GM19395 (cell line): ENCODE measurements around the gene COL18A1.
"Not testable (repeated sequence)": the region's sequence is repeated elsewhere in the genome, so short reads cannot be mapped to it uniquely, and the experiment has no call there.

Experiments
- ATAC-seq: cut with Tn5 transposase; IDR thresholded peaks from one replicate; pipeline ENCODE4 v1.9.1; 2021; ENCODE audit warnings: mild to moderate bottlenecking, moderate library complexity; ENCODE audit not compliant: unreplicated experiment

Gene COL18A1

DNA sequence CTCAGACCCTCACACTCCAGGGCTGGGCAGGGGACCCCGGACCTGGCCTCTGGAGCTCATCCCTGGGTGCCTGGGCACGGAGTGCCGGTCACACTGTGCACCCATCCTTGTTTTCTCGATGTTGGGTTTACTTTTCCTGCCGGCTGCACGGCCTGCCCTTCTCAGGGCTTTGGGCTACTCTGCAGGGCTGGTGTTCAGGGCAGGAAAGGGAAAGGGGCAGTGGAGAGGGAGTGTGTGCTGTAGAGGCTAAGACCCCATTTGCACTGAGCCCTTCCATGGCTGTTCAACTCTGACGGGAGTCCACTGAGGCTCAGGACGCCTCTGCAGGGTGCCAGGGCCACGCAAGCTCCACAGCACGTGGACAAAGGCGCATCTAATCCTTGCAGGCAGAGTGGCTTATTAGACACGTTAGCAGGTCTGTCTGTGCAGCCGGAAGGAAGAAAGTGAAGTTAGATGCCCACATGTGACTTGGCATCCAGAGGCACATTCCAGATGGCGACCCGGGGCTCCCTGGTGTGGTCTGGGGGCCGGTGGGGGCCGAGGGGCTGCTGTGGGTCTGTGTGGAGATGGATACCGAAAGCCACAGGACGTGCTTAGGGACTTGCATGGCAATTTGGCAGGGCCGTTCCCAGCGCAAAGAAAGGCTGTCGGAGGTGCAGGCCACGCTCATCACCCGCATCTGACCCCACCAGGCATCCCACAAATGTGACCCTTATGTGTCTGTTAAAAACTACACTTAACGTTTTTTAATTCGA is 33.6 kb downstream of the COL18A1 start:
- ATAC-seq, result no peak

DNA sequence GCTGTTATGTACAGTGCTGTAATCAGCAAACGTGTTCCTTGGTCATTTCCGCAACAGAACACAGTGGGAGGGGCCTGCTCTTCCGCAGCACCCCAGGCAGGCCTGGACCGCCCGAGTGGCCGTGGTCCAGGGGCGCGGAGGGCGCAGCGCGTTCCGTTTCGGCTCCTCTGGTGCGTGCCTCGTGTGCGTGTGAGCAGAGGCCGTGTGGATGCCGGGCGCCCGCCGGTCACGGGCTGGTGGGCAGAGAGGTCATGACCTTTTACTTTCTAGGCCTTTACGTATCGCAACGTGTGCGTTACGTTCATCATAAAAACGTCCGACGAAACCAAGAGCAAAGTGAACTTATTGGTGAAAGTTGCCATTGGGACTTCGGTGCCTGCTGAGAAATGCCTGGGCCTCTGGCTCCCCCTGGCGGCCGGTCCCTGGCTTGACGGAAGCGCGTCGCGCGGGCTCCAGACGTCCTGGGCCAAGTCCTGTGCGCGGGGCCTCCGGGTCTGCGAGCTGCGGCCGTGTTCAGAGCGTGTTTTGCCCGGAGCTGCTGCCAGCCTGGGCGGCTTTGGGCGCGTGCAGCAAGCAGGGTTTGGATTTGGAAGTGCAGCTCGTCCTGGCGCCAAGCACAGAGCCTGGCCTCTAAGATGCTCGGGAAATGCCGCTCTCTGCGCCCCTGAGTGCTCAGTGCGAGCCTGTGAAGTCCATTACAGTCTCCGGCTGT is 34.4 kb downstream of the COL18A1 start:
- ATAC-seq, result no peak

DNA sequence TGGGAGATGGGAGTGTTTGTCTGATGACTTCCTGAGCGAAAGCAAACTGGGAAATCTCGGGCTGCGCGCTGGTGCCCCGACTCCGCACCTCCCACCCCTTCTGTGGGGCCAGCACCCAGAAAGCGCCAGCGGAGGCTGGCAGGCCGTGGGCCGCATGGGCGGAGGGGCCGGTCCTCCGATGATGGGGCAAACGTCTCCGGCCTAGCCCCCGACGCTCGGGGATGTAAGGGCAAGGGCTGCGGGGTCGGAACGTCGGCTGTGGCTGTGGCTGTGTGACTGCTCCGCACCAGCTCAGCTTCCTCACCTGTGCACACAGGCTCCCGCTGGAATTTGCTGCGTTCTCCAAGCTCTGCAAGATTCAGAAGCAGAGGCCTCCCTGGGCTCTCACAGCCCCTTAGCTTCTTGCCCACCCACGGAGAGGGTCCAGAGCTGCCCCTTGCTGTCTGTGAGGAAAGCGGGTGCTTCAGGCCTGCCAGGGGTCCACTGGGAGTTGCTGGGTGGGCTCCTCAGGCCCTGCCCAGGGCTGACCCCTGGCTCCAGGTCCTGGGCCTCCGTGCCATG is 35.0 kb downstream of the COL18A1 start:
- ATAC-seq, result no peak

DNA sequence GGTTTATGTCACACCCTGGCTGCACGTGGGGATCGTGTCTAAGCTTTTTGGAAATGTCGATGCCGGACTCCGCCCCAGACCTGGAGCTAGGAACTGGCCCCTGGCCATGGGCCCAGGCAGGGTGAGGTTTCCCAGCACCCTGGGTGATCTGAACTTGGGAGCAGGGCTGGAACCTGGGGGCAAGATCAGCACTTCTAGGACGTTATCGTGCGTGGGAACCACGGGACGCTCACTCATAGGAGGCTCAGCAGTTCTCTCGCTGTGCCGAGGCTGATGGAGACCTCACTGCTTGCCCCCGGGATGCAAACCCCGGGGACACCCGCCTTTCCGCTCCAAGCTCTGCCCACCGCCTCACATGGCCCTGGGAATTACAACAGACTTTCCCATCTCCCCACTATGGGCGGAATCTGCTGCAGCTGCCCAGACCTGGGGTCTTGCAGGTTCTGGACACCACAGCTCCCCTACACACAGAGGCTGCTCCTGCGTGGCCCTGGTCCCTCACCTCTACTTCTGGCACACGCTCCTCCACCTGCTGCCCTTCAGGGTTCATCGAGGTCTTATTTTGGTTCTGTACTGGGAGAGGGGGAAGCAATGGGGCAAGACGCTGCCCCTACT is 35.9 kb downstream of the COL18A1 start:
- no peak for ATAC-seq

DNA sequence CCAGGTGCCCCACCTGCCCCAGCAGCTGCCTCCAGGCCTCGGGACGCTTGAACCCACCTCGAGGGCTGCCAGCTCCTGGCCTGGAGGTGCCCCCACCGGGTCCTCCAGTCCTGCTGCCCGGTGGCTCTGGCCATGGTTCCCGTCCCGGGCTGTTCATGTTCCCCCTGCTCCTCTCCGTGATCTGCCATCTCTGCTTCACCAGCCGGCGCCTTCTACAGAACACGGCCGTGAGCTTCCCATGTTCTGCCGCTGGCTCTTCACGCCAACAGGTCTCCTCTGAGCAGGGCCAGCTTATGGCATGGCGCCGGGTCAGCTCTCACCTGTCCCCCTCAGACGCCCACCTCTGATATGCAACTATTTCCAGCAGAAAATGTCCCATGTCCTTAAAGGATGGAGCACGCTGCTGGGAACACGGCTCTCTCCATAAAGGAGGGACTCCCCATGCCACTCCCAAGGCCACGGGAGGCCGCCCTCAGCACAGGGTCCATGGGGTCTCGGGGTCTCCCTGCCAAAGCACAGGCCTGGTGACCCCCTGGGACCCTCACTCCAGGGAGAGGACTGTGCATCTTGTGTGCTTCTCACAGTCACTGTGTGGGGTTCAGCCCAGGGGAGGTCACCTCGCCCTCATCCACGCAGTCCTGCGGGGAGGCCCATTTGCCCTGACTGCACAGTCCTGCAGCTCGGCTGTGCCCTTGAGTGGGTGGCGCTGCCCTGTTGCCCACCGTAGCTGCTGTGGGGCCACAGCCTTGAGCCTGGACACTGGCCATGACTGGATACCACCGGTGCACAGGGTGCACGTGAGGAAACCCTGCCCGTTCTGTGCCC is 36.7 kb downstream of the COL18A1 start:
- no peak for ATAC-seq

DNA sequence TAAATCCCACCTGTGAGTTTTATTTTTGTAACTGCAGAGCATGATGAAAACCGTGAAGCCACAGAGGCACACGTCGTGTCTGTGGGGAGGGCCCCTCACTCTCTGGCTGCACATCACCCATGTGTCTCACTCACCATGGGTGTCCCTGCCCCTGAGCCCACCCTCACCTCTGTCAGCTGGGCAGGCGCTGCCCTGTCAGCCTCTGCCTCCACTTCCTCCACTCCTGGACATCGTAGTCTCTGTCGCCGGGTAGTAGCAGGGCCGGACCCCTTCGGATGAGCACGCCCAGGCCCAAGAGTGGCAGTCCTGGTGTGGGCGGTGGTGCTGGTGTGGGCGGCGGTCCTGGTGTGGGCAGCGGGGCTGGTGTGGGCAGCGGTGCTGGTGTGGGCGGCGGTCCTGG is 37.3 kb downstream of the COL18A1 start:
- no peak for ATAC-seq

DNA sequence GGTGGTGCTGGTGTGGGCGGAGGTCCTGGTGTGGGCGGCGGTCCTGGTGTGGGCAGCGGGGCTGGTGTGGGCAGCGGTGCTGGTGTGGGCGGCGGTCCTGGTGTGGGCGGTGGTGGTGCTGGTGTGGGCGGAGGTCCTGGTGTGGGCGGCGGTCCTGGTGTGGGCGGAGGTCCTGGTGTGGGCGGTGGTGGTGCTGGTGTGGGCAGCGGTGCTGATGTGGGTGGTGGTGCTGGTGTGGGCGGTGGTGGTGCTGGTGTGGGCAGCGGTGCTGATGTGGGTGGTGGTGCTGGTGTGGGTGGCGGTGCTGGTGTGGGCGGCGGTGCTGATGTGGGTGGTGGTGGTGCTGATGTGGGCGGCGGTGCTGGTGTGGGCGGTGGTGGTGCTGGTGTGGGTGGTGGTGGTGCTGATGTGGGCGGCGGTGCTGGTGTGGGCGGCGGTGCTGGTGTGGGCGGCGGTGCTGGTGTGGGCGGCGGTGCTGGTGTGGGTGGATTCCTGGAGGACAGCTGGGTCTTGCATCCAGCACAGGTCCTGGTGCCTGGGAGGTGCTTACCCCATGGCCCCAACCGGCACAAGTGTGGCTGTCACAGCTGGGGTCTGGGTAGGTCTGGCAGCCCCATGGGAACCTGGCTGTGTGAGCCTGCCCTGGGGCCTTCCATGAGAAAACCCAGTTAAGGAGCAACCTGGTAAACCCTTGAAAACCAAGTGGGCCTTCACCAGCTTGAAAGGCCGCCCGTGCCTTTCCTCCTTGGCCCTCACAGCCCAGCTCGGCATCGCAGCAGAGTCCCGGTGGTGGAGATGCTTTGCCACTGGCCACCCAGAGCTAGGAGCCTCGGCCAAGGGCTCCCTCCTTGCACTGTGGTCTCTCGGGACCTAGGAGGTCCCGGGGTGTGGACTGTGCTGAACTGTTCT is 38.0 kb downstream of the COL18A1 start:
- ATAC-seq, result not testable (repeated sequence)

DNA sequence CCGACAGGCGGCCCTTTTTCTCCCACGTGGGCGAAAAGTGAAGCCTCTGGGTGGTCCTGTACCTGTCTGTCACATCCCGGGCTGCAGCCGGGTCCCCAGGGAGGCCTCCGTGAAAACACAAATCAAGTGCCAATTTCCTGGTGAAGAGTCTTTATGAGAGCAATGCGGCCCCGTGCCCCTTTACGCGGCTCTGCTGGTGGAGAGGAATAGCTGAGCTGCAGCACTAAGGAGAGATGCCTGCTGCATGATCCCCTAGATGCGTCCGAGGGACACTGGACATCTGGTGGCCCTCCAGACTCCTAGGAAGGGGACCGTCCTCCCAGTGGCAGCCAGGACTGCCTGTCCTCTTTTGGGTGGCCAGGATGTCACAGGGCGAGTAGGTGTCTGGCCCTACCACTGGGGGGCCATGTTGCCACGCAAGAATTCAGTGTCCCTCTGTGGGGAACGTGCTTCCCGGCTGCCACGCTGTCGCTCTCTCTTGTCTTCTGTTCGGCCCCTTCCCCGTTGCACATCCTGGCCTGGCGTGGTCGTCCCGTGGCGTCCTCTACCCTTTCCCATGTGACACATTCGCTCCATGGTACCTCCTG is 38.7 kb downstream of the COL18A1 start:
- no peak for ATAC-seq

DNA sequence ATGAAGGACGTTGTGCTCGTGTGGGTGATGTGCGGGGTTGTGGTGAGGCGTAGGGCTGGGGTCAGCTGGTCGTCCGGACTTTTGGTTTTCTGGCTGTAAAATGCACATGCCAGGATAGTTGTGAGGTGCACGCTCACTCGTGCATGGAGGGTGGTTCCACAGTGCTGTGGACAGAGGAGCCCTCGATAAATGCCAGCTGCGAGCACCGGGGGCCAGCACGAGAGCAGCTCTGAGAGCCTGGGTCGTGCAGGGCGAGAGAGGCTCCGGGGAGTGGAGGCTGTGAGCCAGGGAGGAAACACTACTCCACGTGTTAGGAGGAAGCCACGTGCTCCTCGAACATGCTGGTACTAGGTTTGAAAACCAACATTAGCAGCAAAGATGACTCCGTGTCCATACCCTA is 39.4 kb downstream of the COL18A1 start:
- ATAC-seq, result no peak

DNA sequence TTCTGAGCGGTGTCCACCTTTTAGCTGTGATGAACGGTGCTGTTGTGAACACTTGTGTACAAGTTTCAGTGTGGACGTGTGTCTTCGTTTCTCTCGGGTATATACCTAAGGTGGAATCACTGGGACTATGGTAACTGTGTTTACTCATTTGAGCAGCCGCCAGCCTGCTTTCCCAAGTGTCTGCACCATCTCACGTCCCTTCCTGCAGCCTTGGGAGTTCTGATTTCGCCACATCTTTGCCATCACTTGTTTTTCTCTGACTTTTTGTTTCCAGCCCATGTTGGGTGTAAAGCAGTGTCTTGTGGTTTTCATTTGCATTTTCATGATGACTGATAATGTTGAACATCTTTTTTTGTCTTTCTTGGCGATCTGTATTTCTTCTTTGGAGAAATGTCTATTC is 40.4 kb downstream of the COL18A1 start:
- no peak for ATAC-seq

DNA sequence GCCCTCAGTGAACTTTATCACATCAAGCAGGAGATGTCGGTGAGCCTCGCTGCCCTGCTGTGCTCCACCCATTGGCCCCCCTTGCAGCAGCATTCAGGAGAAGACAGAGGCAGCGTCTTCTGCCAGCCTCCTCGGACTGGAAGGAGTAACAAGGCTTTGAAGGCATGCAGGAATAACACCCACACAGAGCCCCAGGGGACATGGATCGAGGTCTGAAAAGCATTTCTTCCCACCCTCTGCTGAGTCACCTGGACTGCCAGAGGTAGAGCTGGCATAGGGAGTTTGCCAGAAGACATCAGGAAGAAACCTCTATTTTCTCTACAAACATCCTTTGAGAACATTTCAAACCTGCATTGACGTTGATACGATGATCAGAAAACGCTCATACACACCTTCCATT is 42.9 kb downstream of the COL18A1 start:
- ATAC-seq, result no peak

DNA sequence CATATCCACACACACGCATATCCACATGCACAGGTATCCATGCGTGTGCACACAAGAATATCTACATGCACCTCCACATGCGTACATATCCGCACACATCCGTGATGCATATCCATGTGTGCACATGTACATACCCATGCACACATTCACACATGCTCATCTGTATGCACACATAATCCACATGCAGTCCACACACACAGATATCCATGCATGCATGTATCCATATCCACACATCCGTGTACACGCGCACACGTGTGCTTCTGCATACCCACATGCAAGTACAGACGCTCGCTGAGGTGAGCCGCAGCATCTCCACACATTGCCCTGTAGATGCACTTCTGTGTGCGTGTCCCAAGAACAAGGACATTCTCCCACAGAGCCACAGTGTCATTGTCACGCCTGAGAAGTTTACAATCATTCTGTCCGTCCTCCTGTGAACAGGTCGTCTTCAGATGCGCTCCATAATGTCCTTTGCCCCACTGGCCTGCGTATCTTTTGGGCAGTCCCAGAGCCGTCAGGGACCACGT is 43.4 kb downstream of the COL18A1 start:
- no peak for ATAC-seq

DNA sequence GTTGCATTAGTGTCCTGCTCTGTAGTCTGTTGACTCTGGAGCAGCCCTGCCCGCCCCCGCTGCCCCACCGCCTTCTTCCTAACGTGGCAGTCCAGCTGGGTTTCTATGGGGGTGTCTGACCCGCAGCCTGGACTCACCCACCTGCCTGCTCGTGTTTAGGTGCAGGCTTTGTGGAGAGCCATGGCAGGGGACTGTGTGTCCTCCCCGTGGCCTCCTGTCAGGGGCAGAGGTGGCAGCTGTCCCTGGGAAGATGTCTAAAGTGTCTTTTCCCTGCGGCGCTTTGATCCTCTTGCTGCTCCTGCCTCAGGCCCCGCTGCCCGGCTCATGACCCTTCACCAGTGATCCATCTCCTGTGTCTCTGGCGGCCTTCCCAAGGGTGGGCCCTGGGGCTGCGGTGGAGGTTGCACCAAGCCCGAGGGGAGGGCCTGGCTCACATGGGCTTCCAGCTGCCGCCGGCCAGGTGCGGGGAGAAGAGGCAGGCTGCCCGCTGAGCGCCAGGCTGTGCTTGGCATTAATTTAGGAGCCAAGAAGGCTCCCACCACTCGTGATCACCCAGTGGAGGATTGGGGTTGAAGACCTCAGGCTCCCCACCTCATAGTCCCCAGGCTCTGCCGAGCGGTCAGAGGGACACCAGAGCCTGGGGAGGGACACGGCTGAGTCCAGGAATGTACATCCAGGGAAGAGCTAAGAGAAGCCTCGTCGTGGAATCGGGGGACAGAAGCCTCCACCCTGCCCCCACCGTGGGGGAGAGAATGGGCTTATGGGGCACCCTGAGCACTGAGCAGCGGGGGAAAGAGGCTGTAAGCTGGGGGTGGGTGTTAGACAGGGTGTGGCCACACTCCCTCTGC is 44.1 kb downstream of the COL18A1 start:
- no peak for ATAC-seq

DNA sequence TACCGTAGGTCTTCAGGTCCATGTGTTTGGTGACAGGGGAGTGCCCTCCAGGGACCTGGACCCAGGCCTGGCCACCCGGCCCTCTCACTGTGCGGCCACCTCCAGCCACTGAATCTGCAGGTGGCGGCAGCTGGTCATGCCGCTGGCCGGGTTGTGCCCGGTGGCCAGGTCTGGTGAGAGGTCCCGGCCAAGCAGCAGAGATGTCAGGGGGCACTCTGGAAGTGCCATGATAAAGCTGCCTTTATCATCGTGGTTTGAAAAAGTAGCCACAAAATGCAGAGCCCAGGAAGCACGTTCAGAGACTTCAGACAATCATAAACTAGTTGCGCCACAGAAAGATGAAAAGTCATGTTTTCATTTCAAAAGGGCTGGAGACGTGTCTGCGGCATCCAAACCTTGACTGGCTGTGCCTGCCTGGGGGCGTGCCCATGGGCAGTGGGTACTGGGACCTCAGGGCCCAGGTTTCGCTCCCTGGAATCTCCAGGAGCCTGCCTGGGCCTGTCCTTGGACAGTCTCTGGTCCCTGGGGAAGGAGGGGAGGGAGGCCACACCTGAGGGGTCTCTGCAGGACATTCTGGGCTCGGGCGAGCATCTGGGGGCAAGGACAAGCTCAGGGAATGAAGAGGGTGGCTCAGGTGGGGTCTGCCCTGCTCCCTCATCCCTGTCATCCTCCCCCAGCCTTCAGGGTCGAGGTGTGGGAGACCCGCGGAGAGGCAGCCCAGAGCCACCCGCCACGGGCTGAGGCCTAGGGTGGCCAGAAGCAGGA is 44.9 kb downstream of the COL18A1 start:
- no peak for ATAC-seq

DNA sequence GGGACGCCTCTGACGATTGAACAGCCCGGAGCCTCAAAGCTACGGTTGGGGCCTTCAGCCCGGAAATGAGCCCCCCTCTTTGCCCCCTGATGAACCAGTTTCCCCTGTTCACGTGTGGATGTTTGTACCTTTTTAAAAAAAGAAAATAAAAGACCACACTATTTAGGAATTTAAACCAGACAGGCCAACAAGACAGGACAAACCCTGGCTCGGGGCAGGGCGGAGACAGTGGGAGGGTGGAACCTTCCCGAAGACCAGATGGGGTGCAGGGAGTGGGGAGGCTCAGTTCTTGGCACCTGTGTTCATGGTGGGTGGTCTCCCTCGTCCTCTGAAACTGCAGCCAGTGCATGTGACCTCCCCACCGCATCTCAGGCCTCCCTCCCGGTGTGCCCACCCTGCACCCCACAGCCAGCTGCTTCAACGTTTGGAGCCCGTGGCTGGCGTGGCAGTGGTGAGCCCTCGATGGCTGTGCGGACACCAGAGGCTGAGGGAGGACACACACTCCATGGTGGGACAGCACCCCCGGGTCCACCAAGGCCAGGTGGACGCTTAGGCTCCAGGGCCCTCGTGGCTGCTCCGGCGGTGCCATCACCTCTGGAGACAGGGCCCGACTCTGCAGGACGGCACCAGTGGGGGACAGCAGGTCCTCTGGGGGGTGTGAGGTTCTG is 45.6 kb downstream of the COL18A1 start:
- ATAC-seq, result no peak

DNA sequence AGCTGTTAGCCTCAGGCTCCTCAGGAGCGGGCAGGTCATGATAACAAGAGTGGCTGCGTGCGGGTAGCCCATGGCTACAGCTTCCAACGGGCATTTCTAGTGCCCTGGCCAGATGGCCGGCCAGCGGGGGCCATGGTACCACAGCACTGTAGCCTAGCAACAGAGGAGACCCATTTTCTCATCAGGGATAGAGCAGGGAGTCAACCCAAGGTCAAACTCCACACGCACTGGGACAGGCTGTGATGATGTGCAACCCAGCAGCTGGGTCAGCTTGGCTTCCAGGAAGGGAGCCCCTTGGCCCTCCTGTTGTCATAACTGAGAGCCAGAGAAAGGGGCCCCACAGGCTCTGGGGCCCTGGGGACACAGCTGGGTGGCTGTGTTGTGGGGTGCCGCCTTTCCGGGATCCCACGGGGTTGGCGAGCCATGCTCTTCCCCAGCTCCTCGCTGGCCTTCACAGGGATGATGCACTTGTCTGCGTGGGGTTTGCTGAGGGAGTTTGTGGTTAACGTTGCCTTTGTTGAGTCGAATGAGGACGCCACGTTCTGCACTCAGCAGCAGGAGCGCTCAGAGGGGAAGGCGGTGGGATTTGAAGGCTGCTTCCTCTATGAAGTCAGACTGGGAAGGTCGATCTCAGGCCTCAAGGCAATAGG is 46.3 kb downstream of the COL18A1 start:
- ATAC-seq, result no peak

DNA sequence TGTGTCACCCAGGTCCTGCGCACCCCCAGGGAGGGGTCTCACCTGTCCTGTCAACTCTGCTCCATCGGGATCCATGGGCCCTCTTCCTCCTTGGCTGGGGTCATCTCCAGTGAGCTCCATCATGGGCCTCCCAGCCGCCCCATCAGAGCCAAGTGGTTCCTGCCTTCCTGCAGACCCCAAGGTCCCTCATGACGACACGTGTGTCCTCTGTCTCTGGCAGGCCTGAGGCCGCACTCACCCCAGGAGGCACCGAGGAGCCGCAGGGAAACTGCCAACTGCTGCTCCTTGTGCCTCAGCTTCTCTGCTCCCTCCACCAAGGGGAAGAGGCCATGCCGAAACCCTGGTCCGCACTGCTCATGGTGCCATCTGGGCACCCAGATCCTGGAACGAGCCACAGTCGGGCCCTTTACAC is 46.8 kb downstream of the COL18A1 start:
- no peak for ATAC-seq
